ENCODE results near the gene PLCD1.
"Not testable (repeated sequence)": the region's sequence is repeated elsewhere in the genome, so short reads cannot be mapped to it uniquely, and the experiment has no call there.

PLCD1 gene

DNA sequence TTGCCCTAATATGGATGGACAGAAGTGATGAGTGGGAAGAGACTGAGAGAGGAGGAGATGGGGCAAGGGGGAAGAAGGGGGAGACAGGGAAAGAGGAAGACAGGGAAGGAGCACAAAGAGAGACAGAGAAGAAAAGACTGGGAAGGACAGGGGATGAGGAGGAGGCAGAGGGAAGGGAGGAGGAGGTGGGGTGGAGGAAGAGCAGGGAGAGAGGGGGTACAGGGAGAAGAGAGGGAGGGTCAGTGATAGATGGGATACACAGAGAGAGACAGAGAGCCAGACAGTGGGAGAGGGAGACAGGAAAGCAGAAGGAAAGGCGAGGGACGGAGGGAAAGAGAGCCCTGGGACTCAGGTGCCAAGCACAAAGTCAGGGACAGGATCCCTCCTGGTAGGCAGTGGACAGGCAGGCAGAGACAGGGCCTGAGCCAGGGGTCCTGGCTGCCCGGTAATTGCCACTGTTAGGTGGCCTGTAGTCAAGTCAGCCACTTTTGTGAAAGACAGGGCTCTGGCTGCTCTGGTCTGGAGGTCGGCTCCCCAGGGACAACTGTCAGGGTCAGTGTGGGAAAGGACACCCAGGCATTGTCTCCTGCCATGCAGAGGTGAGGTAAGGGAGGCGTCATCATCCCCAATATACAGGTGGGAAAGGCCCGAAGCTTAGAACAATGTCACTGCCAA lies 29.1 kb downstream of the PLCD1 start:
- DNase-seq, result no peak

DNA sequence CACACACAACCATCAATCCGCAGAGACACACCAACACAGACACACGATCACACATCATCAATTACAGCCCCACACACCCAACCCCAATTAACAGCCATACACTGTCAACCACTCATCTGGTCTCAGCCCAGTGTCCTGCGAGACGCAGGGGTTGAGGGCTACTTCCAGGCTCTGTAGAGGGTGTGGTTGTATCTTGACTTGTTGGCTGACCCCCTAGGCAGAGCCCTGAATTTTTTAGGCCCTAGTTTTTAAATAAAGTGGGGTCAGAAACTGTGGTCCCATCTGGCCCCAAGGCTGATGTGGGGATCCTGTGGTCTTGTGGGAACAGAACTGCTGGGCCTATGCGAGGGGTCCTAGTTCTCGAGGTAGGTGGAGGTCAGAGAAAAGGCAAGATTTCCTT lies 29.6 kb downstream of the PLCD1 start:
- no peak for DNase-seq

DNA sequence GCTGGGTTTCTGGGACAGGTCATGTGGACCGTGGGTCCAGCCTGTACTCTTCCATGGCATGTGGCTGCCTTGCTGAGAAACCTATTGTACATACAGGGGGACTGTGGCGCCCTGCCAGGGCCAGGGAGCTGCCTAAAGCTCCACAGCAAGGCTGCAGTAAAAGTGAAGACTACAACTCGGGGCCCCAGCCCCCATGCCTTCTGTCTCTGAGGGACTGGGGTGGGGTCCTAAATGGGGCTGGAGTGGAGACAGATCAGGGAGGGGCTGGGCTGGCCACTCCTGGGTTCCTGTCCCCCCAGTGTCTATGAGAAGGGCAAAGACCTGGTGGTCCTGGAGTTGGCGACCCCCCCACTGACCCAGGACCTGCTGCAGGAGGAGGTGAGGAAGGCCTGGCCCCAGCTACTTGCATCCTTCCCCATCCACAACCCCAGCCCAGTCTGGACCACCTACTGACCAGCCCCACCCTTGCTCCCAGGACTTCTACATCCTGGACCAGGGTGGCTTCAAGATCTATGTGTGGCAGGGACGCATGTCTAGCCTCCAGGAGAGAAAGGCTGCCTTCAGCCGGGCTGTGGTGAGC lies 31.6 kb downstream of the PLCD1 start:
- DNase-seq, result no peak

DNA sequence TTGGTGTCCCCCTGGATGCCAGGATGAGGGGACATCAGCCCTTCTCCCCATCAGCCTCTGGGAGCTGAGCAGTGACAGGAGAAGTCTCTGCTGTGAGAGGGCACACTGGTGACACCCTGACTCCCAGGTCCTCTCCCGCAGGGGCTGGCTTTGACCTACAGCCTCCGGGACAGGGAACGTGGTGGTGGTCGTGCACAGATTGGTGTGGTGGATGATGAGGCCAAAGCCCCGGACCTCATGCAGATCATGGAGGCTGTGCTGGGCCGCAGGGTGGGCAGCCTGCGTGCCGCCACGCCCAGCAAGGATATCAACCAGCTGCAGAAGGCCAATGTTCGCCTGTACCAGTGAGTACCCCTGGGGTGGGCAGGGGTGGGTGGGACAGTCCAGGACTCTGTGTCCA lies 32.1 kb downstream of the PLCD1 start:
- no peak for DNase-seq

DNA sequence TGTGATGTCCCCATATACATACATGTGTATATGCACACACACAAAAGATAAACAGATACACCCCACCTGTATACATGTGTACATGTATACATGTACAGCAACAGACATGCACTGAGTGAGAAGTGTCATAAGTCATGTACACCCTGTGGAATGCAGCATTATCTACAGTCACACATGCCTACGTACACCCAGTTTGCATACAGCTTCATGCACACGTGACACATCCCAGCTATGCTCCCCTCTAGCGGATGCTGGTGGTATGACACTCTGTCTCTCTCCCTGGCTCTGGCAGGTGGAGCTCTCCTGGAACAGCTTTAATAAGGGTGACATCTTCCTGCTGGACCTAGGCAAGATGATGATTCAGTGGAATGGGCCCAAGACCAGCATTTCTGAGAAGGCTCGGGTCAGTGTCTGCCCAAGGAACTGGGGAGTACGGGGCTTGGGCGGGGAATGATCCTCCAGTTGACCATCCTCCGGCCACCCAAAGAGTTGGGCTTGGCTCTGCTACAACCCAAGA lies 32.6 kb downstream of the PLCD1 start:
- DNase-seq, result peak; percentile 79

- DNase-seq, result no peak
These were observed 33.5 kb downstream of the PLCD1 start for GRCh38 chr3:37995652-37996641.

DNA sequence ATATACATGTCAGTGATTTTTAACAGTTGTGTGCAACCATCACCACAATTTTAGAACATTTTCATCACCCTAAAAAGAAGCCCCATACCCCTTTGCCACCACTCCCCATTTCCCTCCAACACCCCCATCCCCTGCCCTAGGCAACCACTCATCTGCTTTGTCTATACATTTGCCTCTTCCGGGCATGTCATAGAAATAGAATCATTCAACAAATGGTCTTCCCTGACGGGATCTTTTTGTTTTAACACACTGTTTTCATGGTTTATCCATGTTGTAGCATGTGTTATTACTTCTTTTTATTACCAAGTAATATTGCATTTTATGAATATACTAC lies 34.8 kb downstream of the PLCD1 start:
- no peak for DNase-seq

- DNase-seq, result peak; percentile 72
These were observed 35.4 kb downstream of the PLCD1 start for GRCh38 chr3:37993820-37994638.

- no peak for DNase-seq
These were observed 36.0 kb downstream of the PLCD1 start for GRCh38 chr3:37993460-37993819.

DNA sequence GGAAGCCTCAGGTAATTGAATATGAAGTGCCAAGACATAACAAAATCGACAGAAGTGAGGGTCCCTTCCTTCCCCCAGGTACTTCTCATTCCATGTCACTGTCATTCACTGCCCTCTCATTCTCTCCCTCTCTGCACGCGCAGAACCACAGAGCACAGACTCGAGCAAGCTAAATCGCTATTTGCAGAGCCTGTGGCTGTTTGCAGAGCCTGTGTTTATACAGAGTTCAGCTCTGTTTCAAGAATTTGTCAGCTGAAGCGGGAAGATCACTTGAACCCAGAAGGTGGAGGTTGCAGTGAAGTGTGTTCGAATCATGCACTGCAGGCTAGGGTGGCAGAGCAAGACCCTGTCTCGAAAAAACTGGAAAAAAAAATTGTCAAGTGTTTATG lies 36.4 kb downstream of the PLCD1 start:
- no peak for DNase-seq

- no peak for DNase-seq
These were observed 37.0 kb downstream of the PLCD1 start for GRCh38 chr3:37992271-37993066.

GRCh38 chr3:37991823-37992222 lies 37.6 kb downstream of the PLCD1 start:
- DNase-seq, result no peak

DNA sequence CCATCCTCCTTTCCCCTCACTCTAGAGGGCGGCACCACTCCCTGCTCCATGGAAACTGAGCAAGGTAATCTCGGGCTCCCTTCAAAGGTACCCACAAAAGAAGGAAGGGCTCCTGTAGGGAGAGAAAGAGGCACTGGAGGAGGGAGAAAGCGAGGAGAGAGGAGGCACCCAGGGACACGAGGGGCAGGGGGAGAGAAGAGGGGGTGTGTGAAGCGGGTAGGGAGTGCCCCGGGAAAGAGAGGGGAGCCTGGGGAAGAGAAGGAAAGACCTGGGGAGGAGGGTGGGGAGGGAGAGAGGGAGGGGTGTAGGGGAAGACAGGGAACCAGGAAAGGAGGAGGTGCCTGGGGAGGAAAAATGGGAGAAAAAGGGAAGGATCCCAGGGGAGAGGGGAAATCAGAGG lies 38.3 kb downstream of the PLCD1 start:
- no peak for DNase-seq

GRCh38 chr3:37990527-37990926 lies 38.9 kb downstream of the PLCD1 start, which contains the start of gene VILL:
Gene VILL (plus strand): TSS chr3:37990786. CDS start chr3:37993673, 2,887 bp downstream.
- peak; percentile 11 for DNase-seq

- DNase-seq, result no peak
These were observed 39.5 kb downstream of the PLCD1 start for GRCh38 chr3:37989821-37990480.

DNA sequence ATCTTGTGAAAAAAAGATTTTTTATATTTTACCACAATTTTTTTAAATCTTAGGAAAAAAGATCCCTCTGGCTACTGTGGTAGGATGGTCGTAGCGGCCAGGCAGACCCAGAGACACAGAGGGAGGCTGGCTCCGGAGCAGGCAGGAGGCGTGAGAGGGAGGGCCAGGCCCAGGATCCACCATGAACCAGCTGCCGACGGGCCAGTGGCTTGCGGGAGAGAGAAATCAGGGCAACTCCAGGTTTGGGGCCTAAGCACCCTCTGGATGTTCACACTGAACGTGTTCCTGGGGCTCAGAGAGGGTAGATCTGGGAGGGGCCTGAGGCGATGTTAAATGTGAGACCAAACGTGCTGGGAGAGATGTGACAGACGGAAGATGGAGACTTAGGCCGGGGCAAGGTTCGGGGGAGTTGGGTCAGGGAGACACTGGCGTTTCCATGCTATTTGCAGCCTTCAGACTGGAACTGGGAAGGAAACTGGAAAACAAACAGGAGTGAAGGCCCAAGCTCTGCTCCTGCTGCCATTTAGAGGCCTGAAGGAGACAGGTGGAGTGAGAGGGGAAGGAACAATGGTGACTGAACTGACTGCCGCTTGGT lies 40.4 kb downstream of the PLCD1 start:
- DNase-seq, result no peak

- not testable (repeated sequence) for DNase-seq
These were observed 41.1 kb downstream of the PLCD1 start for GRCh38 chr3:37988376-37988775.

- DNase-seq, result no peak
These were observed 41.7 kb downstream of the PLCD1 start for GRCh38 chr3:37987751-37988179.

- no peak for DNase-seq
These were observed 42.1 kb downstream of the PLCD1 start for GRCh38 chr3:37987315-37987697.

DNA sequence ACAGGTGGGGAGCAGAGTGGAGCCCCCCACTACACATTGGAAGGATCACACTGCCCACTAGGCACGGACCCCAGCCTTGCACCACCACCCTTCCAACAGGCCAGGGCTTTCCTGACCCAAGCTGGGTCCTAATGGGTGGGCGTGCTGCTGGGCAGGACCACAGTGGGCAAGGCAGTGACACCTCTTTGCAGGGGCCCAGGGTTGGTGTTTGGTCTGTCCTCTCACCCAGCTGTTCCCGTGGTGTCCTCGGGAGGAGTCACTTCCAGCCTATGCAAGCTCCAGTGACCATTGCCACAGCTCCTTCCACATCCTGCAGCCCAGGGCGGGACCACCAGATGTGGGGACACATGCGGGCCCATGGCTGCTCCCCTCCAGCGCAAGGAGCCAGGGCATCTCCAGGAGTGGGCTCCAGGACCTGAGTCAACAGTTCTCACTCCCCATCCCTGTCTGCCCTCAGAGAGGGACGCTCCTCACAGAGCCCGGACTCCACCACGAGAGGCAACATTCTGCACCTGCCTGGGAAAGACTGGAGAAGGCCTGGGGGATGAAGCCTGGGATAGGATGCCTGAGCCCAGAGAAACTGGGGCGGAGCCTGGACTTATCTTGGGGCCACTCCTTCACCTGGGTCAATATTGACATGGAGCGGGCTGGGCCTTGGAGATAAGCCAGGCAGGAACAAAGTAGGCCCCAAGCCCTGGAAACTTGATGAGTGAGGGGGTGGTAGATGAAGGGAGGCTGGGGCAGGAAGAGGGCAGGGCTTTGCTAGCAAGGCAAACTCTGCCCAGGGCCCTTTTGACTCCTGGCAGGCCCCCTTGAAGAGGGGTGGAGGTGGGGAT lies 42.7 kb downstream of the PLCD1 start:
- DNase-seq, result no peak

Data from fibroblast of skin of back (primary cell).